H1 (cell line): ENCODE measurements around the gene GSAP. TPM values are rescaled to one million over a fixed set of nuclear protein-coding genes. Genes with fewer than 3 reads are reported as not detected.

ENCODE experiments used
- CTCF ChIA-PET: fragments of 300-600 bp; sonication (Branson Sonifier 250); formaldehyde crosslinking; loops from one replicate; lab custom pipeline; 2021; ENCODE audit not compliant: partially characterized antibody; lab: Charles Lee
- POLR2A ChIA-PET: fragments of 300-600 bp; sonication (Branson Sonifier 250); formaldehyde crosslinking; loops from one replicate; lab custom pipeline; 2021; ENCODE audit warnings: inconsistent platforms; ENCODE audit not compliant: partially characterized antibody; lab: Charles Lee
- DNase-seq, 2 experiments: peaks; one replicate each; pipeline versions ENCODE4 v3.0.0 to v3.0.0-alpha.2; 2010 to 2022; ENCODE audit warnings: low spot score in 2 of 2, low read depth in 1 of 2, mixed read lengths in 1 of 2
- FAIRE-seq: peaks from 2 replicates; lab custom pipeline; 2011; peaks lifted over from hg19 to GRCh38; lab: Jason Lieb, UNC
- H2AFZ ChIP-seq: 2 replicates; pipeline ENCODE4 v1.8.1; 2012; ENCODE audit warnings: low read length, inconsistent platforms
- H2AK5ac ChIP-seq: 2 replicates; pipeline ENCODE4 v1.6.1; 2013; ENCODE audit warnings: low read depth, low read length
- H2BK120ac ChIP-seq: replicated peaks from 2 replicates; pipeline ENCODE3; 2013; ENCODE audit warnings: low read depth, low read length, inconsistent platforms
- H2BK12ac ChIP-seq: 2 replicates; pipeline ENCODE4 v1.6.1; 2013; ENCODE audit warnings: low read depth, low read length
- H2BK15ac ChIP-seq: 2 replicates; pipeline ENCODE4 v1.6.1; 2013; ENCODE audit warnings: low read length
- H2BK20ac ChIP-seq: 2 replicates; pipeline ENCODE4 v1.6.1; 2013; ENCODE audit warnings: low read length
- H2BK5ac ChIP-seq: 2 replicates; pipeline ENCODE4 v1.6.1; 2013; ENCODE audit warnings: low read depth, low read length
- H3K14ac ChIP-seq: 2 replicates; pipeline ENCODE4 v1.6.1; 2013; ENCODE audit warnings: inconsistent platforms; ENCODE audit not compliant: insufficient read length
- H3K18ac ChIP-seq: 2 replicates; pipeline ENCODE4 v1.6.1; 2013; ENCODE audit warnings: low read length; ENCODE audit errors: extremely low read depth
- H3K23ac ChIP-seq: 2 replicates; pipeline ENCODE4 v1.6.1; 2013; ENCODE audit warnings: inconsistent platforms; ENCODE audit not compliant: insufficient read length
- H3K23me2 ChIP-seq: 2 replicates; pipeline ENCODE4 v1.6.1; 2013; ENCODE audit warnings: low read depth, low read length
- H3K27ac ChIP-seq: 2 replicates; pipeline ENCODE4 v1.6.1; 2011; ENCODE audit warnings: low read depth, low read length, inconsistent platforms
- H3K27me3 ChIP-seq, 4 experiments: replicated peaks in 1 of 4; 1 replicate in 1 of 4; 2 replicates in 3 of 4; pipeline versions ENCODE4 v1.6.1 to v1.8.1; 2011 to 2013; ENCODE audit warnings: low read length in 3 of 4, mild to moderate bottlenecking in 3 of 4, inconsistent platforms in 2 of 4, mixed read lengths in 2 of 4, moderate library complexity in 1 of 4; ENCODE audit not compliant: control insufficient read depth in 3 of 4, insufficient read depth in 3 of 4; ENCODE audit errors: extremely low read depth in 1 of 4
- H3K36me3 ChIP-seq, 4 experiments: 2 replicates each; pipeline versions ENCODE4 v1.6.1 to v1.8.1; 2011 to 2013; ENCODE audit warnings: mild to moderate bottlenecking in 4 of 4, low read length in 3 of 4, moderate library complexity in 2 of 4, control low read depth in 1 of 4, inconsistent platforms in 1 of 4; ENCODE audit not compliant: insufficient read depth in 4 of 4, control insufficient read depth in 2 of 4
- H3K4ac ChIP-seq: replicated peaks from 2 replicates; pipeline ENCODE3; 2013; ENCODE audit warnings: low read length, low read depth, mixed read lengths, inconsistent platforms; ENCODE audit not compliant: insufficient read length
- H3K4me1 ChIP-seq, 4 experiments: replicated peaks in 1 of 4; 1 replicate in 1 of 4; 2 replicates in 3 of 4; pipeline versions ENCODE4 v1.6.1 to v1.8.1; 2011 to 2013; ENCODE audit warnings: low read length in 3 of 4, inconsistent platforms in 2 of 4, mixed read lengths in 1 of 4; ENCODE audit not compliant: insufficient read depth in 4 of 4, control insufficient read depth in 3 of 4
- H3K4me2 ChIP-seq, 2 experiments: 2 replicates each; pipeline versions ENCODE4 v1.6.1 to v1.8.1; 2011 to 2013; ENCODE audit warnings: low read depth in 2 of 2, low read length in 2 of 2, control low read depth in 1 of 2, inconsistent platforms in 1 of 2, mild to moderate bottlenecking in 1 of 2; ENCODE audit not compliant: insufficient read depth in 1 of 2
- H3K4me3 ChIP-seq, 4 experiments: fragments of 200-600, 300-600 bp in 1 of 4; sonication (generic), shearing (Covaris generic), sonication (Bioruptor Twin) in 1 of 4; 2 replicates each; pipeline versions ENCODE4 v1.5.1 to v1.8.1; 2011 to 2016; ENCODE audit warnings: low read length in 4 of 4, low read depth in 3 of 4, control low read depth in 2 of 4, inconsistent platforms in 2 of 4, mild to moderate bottlenecking in 2 of 4, mixed read lengths in 1 of 4, moderate library complexity in 1 of 4; ENCODE audit not compliant: insufficient read depth in 2 of 4; ENCODE audit errors: extremely low read depth in 1 of 4
- H3K56ac ChIP-seq: replicated peaks from 2 replicates; pipeline ENCODE3; 2013; ENCODE audit warnings: low read depth, mild to moderate bottlenecking, mixed read lengths, low read length, inconsistent platforms; ENCODE audit not compliant: insufficient read length
- H3K79me1 ChIP-seq: 2 replicates; pipeline ENCODE4 v1.6.1; 2013; ENCODE audit warnings: low read depth, low read length, control low read depth
- H3K79me2 ChIP-seq, 2 experiments: 2 replicates each; pipeline versions ENCODE4 v1.6.1 to v1.8.1; 2012 to 2013; ENCODE audit warnings: low read length in 2 of 2, mild to moderate bottlenecking in 2 of 2, inconsistent platforms in 1 of 2; ENCODE audit not compliant: insufficient read depth in 2 of 2, control insufficient read depth in 1 of 2
- H3K9ac ChIP-seq, 4 experiments: replicated peaks in 1 of 4; 1 replicate in 1 of 4; 2 replicates in 3 of 4; pipeline versions ENCODE4 v1.6.1 to v1.8.1; 2011 to 2013; ENCODE audit warnings: low read depth in 3 of 4, low read length in 3 of 4, control low read depth in 2 of 4, mild to moderate bottlenecking in 2 of 4, moderate library complexity in 2 of 4, inconsistent platforms in 1 of 4; ENCODE audit errors: extremely low read depth in 1 of 4
- H3K9me3 ChIP-seq, 2 experiments: 2 replicates each; pipeline versions ENCODE4 v1.6.1 to v1.8.1; 2012 to 2013; ENCODE audit warnings: mild to moderate bottlenecking in 2 of 2, moderate library complexity in 2 of 2, control low read depth in 1 of 2, inconsistent platforms in 1 of 2, low read depth in 1 of 2, low read length in 1 of 2, mixed read lengths in 1 of 2; ENCODE audit not compliant: insufficient read depth in 2 of 2
- H4K20me1 ChIP-seq, 2 experiments: replicated peaks in 1 of 2; 2 replicates each; pipeline versions ENCODE3 to v1.8.1; 2011 to 2013; ENCODE audit warnings: inconsistent platforms in 2 of 2, low read length in 2 of 2, mild to moderate bottlenecking in 1 of 2; ENCODE audit not compliant: insufficient read depth in 2 of 2, control insufficient read depth in 1 of 2
- H4K5ac ChIP-seq: 2 replicates; pipeline ENCODE4 v1.6.1; 2013; ENCODE audit warnings: low read length, low read depth, mixed read lengths, inconsistent platforms; ENCODE audit not compliant: insufficient read length
- H4K8ac ChIP-seq: 2 replicates; pipeline ENCODE4 v1.8.0; 2013; ENCODE audit warnings: mild to moderate bottlenecking, moderate library complexity, low read length, inconsistent platforms; ENCODE audit not compliant: insufficient read depth; ENCODE audit errors: extremely low read depth
- H4K91ac ChIP-seq: replicated peaks from 2 replicates; pipeline ENCODE3; 2013; ENCODE audit warnings: low read length, mixed read lengths, inconsistent platforms; ENCODE audit not compliant: insufficient read length
- CBX8 ChIP-seq: fragments of 300-800, 300-1000 bp; sonication (generic); IDR thresholded peaks from 2 replicates; pipeline ENCODE4 v1.7.1; 2016; ENCODE audit warnings: low read depth, low read length, borderline replicate concordance
- HDAC2 ChIP-seq, 2 experiments: fragments of 300-600 bp in 1 of 2; sonication (generic) in 1 of 2; IDR thresholded peaks; 2 replicates each; pipeline ENCODE4 v1.6.1; 2011 to 2012; ENCODE audit warnings: low read depth in 2 of 2, low read length in 2 of 2, mild to moderate bottlenecking in 2 of 2, moderate library complexity in 2 of 2, borderline replicate concordance in 1 of 2, inconsistent platforms in 1 of 2
- POLR2AphosphoS5 ChIP-seq: IDR thresholded peaks from 2 replicates; pipeline ENCODE4 v1.6.1; 2011; ENCODE audit warnings: low read depth, low read length
- SIN3A ChIP-seq, 2 experiments: IDR thresholded peaks in 1 of 2; conservative IDR thresholded peaks in 1 of 2; 2 replicates each; pipeline ENCODE4 v1.6.1; 2011 to 2012; ENCODE audit warnings: low read length in 2 of 2, improper control_type of control experiment in 1 of 2, low read depth in 1 of 2, mild to moderate bottlenecking in 1 of 2
- SP4 ChIP-seq: IDR thresholded peaks from 2 replicates; pipeline ENCODE4 v1.6.1; 2012; ENCODE audit warnings: low read length, inconsistent platforms
- SRF ChIP-seq: IDR thresholded peaks from 2 replicates; pipeline ENCODE4 v1.6.1; 2011; ENCODE audit warnings: mild to moderate bottlenecking, low read depth, low read length, moderate library complexity
- TBP ChIP-seq: IDR thresholded peaks from 2 replicates; pipeline ENCODE4 v1.6.1; 2011; ENCODE audit warnings: low read depth, low read length, improper control_type of control experiment
- TEAD4 ChIP-seq: IDR thresholded peaks from 2 replicates; pipeline ENCODE4 v1.6.1; 2012; ENCODE audit warnings: low read depth, low read length, inconsistent platforms, mixed read lengths
- YY1 ChIP-seq: IDR thresholded peaks from 2 replicates; pipeline ENCODE4 v1.6.1; 2011; ENCODE audit warnings: low read depth, mild to moderate bottlenecking, low read length
- WGBS, 2 experiments: shearing (Covaris generic) in 1 of 2; methylation state at CpG; one replicate each; pipeline versions ENCODE4 v1.1.6 to v1.1.7; 2013 to 2015; ENCODE audit warnings: low lambda C conversion rate in 2 of 2, mixed read lengths in 2 of 2, inconsistent platforms in 1 of 2, low coverage in 1 of 2, missing lambda C conversion rate in 1 of 2; ENCODE audit not compliant: insufficient replicate concordance in 2 of 2, insufficient coverage in 1 of 2, insufficient read length in 1 of 2; ENCODE audit errors: extremely low coverage in 1 of 2, missing lambda C conversion rate in 1 of 2; 5-methylcytosine and 5-hydroxymethylcytosine counted together
- polyA plus RNA-seq, 7 experiments: library from polyadenylated mRNA; depleted of rRNA in 3 of 7; stranded (reverse) in 5 of 7; unstranded in 2 of 7; fragments of >200 nt in 5 of 7; fragments of 200-250 nt in 2 of 7; gene quantifications; 1 replicate in 5 of 7; 2 replicates in 1 of 7; 4 replicates in 1 of 7; pipeline versions ENCODE4 v1.2.1 to v1.2.3, GENCODE V29; 2011 to 2013; ENCODE audit warnings: missing spikeins in 2 of 7, mixed read lengths in 2 of 7
- total RNA-seq: library from RNA; stranded (reverse); fragmentation: NEBNext Ultra II Directional; extraction: Animal tissue kit (Norgen Biotek cat#: 25700); gene quantifications from 2 replicates; pipeline ENCODE4 v1.2.1, GENCODE V29; 2021
- TF ChIP-seq, protein P1 (sequence below): IDR thresholded peaks from 2 replicates; pipeline ENCODE4 v1.6.1; 2011; ENCODE audit warnings: low read depth, mild to moderate bottlenecking, low read length; ENCODE audit not compliant: insufficient read depth

Gene GSAP
- total and polyA plus RNA-seq, 2 of the 8 experiments (the other 6 are each of a cell fraction or from before 2014, with no cell fraction given): 0.93 to 2.1 TPM

DNA sequence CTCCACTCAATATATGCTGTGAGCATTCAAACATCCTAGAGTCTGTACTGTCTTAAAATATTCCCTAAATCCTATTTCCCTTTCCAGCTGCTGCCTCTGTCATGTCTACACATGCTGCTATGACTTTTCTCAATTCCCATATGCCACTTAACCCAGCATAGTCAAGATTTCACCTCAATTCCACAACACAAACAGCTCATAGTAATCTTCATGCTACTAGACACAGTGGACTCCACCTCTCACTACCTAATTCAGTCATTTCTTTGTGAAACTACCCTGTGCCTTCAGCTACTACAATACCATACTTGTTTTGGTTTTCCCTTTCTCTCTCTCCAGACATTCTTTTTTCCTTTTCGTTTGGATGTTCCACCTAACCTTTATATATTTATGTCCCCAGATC lies 45.5 kb downstream of the GSAP start:
- H2BK5ac ChIP-seq: no peak overlapping the region
- no peak overlapping the region for H2BK20ac ChIP-seq
- CTCF ChIA-PET: interaction anchor here (1.0 to 1.3 kb wide), 3 partner anchors 10 to 124 kb away, joined by 3 read pairs; no protein-coding TSS in a partner anchor
- H3K27me3 ChIP-seq: no peaks in the 10 kb centered on the region
- H3K36me3 ChIP-seq: no peaks in the 10 kb centered on the region
- no peaks in the 10 kb centered on the region for H4K20me1 ChIP-seq
- no peak overlapping the region for H2BK120ac ChIP-seq
- no peak overlapping the region for H3K9ac ChIP-seq
- no peak for DNase-seq
- no peak overlapping the region for H3K4me2 ChIP-seq
- H2BK15ac ChIP-seq: no peak overlapping the region
- H3K18ac ChIP-seq: no peak overlapping the region
- POLR2A ChIA-PET: no interaction called here
- H3K79me2 ChIP-seq: no peaks in the 10 kb centered on the region
- H4K91ac ChIP-seq: no peak overlapping the region
- no peak overlapping the region for H3K4me3 ChIP-seq
- H2BK12ac ChIP-seq: no peak overlapping the region
- H2AFZ ChIP-seq: no peak overlapping the region
- H3K79me1 ChIP-seq: no peaks in the 10 kb centered on the region
- no peak overlapping the region for H3K56ac ChIP-seq
- H3K14ac ChIP-seq: no peak overlapping the region
- no peak overlapping the region for H3K27ac ChIP-seq
- no peak overlapping the region for H2AK5ac ChIP-seq
- no peak overlapping the region for H3K23ac ChIP-seq
- no peak overlapping the region for H4K8ac ChIP-seq
- H4K5ac ChIP-seq: no peak overlapping the region
- no peaks in the 10 kb centered on the region for H3K9me3 ChIP-seq
- no peak overlapping the region for H3K4ac ChIP-seq
- WGBS, 2 experiments: 93% methylated on average over 1 of the region's 1 CpG; no CpG with 5 or more reads in 1 of the 2 experiments
- no peaks in the 10 kb centered on the region for H3K4me1 ChIP-seq
- FAIRE-seq: no peak
- H3K23me2 ChIP-seq: no peaks in the 10 kb centered on the region
- TF ChIP-seq TBP (no peak), YY1 (no peak), HDAC2 (IDR thresholded peaks at IDR 0.05; ENCODE audit: borderline replicate concordance in 1 of 2, low read depth in 2 of 2, low read length in 2 of 2) (no peak), SIN3A (conservative IDR thresholded peaks at IDR 0.05 in 1 of 2, IDR thresholded peaks at IDR 0.05 in 1 of 2; ENCODE audit: low read depth in 1 of 2, low read length in 2 of 2) (no peak), POLR2AphosphoS5 (no peak), CBX8 (no peak), TEAD4 (no peak), SP4 (no peak), SRF (no peak)
- TF ChIP-seq, protein P1, sequence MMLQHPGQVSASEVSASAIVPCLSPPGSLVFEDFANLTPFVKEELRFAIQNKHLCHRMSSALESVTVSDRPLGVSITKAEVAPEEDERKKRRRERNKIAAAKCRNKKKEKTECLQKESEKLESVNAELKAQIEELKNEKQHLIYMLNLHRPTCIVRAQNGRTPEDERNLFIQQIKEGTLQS: no peak
